Measurements from ENCODE around the gene BICD1.

BICD1 gene

DNA sequence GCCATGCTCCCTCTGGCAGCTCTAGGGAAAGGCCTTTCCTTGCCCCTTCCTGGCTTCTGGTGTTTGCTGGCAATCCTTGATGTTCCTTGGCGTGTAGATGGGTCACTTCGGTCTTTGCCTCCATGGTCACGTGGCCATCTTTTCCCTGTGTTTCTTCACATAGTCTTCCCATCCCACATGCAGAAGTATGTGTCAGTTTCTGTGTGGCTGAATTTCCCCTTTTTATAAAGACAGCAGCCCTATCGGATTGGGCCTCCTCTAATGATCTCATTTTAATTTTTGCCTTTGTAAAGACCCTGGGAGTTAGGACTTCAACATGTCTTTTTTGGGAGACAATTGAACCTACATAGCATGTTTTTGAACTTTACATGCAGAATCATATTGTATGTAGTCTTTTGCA, 185.5 kb downstream of the BICD1 start:
- no peak for DNase-seq (ENCODE audit: extremely low read depth, low read depth)
- TF ChIP-seq, protein P1, sequence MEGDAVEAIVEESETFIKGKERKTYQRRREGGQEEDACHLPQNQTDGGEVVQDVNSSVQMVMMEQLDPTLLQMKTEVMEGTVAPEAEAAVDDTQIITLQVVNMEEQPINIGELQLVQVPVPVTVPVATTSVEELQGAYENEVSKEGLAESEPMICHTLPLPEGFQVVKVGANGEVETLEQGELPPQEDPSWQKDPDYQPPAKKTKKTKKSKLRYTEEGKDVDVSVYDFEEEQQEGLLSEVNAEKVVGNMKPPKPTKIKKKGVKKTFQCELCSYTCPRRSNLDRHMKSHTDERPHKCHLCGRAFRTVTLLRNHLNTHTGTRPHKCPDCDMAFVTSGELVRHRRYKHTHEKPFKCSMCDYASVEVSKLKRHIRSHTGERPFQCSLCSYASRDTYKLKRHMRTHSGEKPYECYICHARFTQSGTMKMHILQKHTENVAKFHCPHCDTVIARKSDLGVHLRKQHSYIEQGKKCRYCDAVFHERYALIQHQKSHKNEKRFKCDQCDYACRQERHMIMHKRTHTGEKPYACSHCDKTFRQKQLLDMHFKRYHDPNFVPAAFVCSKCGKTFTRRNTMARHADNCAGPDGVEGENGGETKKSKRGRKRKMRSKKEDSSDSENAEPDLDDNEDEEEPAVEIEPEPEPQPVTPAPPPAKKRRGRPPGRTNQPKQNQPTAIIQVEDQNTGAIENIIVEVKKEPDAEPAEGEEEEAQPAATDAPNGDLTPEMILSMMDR (IDR thresholded peaks at IDR 0.05; ENCODE audit: low read depth, low read length): no peak

DNA sequence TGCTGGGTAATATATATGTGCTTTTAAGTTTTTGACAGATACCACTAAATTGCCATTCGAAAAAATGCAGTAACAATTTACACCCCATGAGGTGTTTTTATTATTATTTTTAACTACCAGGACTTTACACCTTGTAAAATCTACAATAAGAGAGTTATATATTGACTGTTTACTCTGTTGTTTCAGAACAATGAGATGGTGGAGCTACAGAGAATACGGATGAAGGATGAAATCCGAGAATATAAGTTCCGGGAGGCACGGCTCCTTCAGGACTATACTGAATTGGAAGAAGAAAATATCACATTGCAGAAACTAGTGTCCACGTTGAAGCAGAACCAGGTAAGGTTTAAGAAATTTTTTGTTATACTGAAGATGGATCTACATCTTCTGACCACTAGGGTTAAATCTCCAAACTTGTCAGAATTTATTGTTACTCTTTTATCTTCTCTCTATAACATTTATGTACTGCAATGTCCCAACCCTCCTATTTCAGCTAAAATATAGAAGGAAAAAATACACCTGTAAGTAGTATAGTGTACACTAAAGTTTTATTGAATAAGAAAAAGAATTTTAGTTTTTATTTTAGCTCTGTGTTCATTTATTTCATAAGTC, 187.3 kb downstream of the BICD1 start:
- no peak for DNase-seq (ENCODE audit: extremely low read depth, low read depth)
- TF ChIP-seq, protein P1 (IDR thresholded peaks at IDR 0.05; ENCODE audit: low read depth, low read length): no peak

DNA sequence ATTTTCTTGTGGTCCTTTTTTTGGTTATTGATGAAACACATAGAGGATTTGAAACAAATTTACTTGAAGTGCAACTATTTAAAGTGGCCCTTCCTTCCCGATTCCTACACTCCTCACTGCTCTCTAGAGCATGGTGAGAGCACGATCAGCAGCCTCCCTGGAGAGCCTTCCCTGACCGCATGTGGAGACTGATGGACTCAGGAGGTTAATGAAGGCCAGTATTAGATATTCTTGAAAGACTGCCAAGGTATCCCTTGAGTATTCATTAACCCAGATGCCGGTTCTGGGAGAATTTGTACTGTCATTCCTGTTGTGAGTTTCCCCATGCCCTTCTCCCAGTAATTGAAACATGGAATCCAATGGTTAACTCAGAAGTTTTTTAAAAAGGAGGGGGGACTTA, 189.9 kb downstream of the BICD1 start:
- DNase-seq (ENCODE audit: extremely low read depth, low read depth): peak; percentile 11
- TF ChIP-seq, protein P1 (IDR thresholded peaks at IDR 0.05; ENCODE audit: low read depth, low read length): no peak

DNA sequence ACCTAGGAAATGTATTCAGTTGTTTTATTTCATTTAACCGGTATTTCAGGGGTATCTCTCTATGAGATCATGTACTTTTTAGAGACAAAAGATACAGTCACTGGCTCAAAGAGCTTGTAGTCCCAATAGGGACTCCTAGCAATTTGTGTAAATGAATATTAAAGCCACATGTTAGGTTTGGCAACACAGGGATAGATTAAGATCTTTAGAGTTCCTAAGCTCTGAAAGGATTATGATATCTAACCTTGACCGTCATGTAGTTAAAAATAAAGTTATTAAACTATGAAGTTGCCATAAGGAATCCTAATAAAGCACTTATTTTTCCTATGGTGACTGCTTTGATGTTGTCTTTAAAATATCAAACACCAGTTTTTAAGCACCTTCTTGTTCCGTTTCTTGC, 192.3 kb downstream of the BICD1 start:
- peak; percentile 10 for DNase-seq (ENCODE audit: extremely low read depth, low read depth)
- TF ChIP-seq, protein P1 (IDR thresholded peaks at IDR 0.05; ENCODE audit: low read depth, low read length): no peak

DNA sequence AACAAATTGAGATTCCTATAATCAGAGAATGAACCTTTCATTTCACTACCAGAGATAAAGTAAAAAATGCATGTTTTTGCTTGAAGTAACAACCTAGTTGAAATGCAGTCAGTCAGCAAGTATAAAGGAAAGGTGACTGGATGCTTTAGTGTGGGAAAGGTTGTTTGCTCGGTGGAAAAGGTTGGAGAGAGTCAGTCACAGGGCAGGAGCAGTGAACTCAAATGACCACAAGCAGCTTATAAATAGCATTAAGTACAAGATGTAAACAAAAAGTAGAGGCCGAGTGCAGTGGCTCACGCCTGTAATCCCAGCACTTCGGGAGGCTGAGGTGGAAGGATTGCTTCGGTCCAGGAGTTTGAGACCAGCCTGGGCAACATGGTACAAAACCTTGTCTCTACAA, 194.6 kb downstream of the BICD1 start:
- TF ChIP-seq, protein P1 (IDR thresholded peaks at IDR 0.05; ENCODE audit: low read depth, low read length): no peak
- no peak for DNase-seq (ENCODE audit: extremely low read depth, low read depth)

DNA sequence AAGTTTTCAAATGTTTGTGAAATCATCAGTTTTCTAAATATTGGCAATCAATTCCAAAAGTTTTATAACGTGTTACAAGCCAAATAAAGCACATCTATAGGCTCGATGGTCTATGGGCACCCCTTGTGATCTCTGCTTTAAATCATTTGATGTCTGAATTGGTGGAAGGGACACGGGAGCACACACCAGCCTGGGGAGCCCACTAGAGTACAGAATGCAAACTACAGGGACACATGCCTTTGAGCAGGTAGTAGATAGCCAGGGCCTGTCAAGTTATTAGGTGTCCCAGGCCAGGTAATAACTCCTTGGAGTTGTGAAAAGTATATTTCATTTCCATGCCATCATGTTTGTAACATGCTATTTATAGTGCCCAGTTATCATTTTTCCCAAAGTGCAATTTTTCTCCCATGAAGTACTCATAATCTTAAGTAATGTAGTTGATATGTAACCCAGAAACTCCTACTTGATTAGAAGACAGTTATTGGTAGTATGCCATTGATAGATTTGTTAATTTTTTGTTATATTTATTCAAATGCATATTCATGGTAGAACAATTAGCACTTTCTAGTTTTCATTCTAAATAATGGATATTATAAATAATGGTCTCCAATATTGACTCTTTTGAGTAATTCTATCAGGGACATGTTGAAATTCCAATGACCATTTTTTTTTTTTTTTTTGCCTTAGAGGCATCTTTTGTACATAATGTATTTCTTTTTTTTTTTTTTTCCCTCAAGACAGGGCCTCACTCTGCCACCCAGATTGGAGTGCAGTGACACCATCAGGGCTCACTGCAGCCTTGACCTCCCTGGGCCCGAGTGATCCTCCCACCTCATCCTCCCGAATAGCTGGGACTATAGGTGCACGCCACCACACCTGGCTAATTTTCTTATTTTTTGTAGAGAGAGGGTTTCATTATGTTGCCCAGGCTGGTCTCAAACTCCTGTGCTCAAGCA, 195.8 kb downstream of the BICD1 start:
- TF ChIP-seq, protein P1 (IDR thresholded peaks at IDR 0.05; ENCODE audit: low read depth, low read length): peak; percentile 37
- DNase-seq (ENCODE audit: extremely low read depth, low read depth): no peak

DNA sequence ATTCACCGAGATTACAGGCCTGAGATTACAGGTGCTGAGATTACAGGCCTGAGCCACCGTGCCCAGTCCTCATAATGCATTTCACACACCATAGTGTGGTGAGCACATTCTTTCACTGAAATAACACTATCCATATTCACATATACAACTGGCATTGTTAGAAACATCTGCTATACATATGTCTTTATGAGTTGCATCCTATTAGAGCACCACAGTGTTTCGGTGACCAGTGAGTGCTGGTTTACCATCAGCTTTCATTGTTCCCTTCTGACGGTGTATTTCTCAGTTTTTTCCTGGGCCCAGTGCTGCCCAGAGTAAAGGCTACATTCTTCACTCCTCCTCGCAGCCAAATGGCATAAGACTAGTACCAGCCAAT, 196.5 kb downstream of the BICD1 start:
- TF ChIP-seq, protein P1 (IDR thresholded peaks at IDR 0.05; ENCODE audit: low read depth, low read length): no peak
- no peak for DNase-seq (ENCODE audit: extremely low read depth, low read depth)

Measured in AG09319 (cell line).